HG02943 (cell line): Measurements from ENCODE around the gene ST6GALNAC6.
"Not testable (repeated sequence)": the region's sequence is repeated elsewhere in the genome, so short reads cannot be mapped to it uniquely, and the experiment has no call there.

Source experiments
- ATAC-seq: cut with Tn5 transposase; IDR thresholded peaks from one replicate; pipeline ENCODE4 v1.9.1; 2021; ENCODE audit warnings: mild to moderate bottlenecking, low read depth, moderate library complexity; ENCODE audit not compliant: unreplicated experiment

ST6GALNAC6 gene

DNA sequence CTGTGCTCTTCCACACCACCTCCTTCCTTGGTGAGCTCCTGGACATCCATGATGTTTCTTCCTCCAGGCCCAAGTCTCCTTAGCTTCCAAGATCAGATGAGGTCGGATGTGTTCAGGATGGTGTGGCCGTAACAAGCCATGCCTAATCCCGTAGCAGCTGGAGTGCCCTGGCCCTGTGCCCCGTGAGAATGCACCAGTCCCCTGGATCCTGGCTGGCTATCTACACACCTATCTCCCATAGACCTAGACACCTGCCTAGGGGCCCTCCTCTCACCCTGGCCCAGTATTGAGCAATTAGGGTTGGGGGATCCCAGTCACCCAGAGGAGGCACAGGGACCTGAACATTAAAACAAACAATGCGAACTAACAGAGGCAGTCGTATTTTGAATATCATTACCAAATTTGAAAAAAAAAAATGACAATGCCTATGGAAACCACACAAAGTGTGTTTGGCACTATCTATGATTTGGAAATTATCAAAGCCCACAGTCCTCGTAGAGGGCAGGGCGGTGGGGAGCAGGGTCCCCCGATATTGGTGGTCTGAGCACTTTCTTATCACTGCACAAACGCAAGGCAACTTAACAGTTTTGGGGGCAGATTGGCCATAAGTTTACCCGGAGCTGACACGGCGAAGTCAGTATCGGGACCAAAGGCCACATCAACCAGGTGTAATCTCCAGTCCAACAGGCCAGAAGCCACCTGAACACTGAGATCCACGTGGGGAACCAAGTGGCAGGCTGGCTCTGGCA, 58.1 kb downstream of the ST6GALNAC6 start:
- ATAC-seq: no peak

DNA sequence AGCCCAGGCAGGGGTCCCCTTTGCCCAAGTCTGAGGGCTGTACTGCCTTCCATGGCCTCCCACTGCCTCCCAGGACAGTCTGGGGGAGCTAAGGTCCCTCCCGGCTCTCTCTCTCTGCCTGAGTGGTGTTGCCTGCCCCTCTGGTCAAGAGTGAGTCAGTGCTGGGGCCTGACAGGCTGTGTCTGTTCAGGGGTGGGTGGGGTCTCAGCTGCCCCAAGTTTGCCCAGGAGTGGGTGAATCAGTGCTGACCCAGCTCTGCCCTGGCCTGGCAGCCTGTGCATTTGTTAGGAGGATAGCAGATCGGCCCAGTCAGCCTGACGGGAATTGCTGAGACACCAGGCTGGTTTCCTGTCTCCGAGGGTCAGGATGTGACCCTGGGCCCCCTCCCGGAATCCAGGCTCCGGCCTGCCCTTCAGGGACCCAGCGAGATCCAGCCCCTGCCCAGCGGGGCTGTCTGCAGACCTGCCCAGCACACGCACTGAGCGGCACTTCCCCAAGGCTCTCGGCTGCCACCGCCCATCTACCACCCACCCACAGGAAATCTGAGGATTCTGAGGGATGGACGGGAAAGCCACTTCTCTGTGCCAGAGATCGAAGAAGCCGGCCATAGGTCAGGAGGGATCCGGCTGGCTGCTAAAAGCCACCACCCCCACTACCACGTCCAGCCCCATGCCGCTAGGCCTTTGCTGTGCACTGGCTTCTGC, 60.9 kb downstream of the ST6GALNAC6 start:
- no peak for ATAC-seq

DNA sequence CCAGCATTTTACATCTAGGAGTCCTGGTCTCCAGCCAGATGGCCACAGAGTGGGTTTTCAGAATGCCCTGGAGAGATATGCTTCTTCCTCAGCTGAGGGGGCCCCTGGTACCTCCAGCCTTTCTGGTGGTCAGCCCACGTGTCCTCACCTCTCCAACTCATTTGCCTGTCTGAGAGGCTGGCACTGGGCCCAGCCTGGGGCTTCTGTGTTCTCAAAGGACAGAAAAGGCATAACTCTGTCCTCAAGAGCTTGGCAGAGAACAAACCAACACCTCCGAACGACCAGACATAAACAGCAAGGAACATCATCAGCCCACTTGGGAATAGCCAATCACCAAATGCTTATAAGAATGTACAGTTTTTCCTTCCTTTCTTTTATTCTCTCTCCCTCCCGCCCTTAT, 62.1 kb downstream of the ST6GALNAC6 start:
- ATAC-seq: no peak

DNA sequence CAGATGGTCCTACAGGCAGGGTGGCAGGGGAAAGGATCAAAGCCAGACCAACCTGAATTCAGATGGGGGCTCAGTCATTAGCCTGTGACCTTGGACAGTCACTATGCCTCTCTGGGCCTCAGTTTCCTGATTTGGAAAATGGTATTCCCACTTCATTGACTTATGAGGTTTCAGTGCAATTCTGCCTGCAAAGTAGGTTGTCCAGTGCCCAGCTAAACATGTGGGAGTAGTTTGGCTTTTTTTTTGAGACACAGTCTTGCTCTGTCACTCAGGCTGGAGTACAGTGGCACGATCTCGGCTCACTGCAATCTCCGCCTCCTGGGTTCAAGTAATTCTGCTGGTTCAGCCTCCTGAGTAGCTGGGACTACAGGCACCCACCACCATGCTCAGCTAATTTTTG, 62.8 kb downstream of the ST6GALNAC6 start:
- not testable (repeated sequence) for ATAC-seq

DNA sequence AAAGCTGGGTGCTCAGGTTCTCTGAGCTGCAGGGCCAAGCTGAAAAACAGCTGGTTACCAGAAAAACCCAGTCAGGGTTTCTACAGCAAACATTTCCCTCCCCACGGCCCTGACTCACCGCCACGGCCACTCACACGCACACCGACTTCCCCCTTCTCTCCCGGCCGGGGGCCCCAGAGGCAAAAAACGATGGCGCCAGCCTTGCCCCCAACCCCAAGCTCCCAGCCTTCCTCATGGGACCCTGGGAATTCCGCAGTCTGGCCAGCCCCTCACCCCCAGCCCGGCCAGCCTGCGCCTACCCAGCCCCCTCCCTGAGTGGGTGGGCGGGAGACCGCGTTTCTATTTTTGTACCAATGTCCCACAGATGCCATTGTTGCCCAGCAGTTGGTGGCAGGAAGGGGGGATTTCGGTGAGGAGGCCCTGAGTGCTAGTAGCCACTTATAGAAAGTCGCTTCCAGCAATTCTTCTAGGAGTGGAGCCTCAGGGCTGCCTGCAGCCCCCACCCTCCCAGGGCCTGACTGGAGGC, 63.3 kb downstream of the ST6GALNAC6 start:
- ATAC-seq: no peak
